Stomach (tissue), 9 donors: ENCODE data around the gene COP1. TPM values are rescaled to one million over a fixed set of nuclear protein-coding genes. Genes with fewer than 3 reads are reported as not detected.
A peak's percentile ranks its signal among the peaks of the same experiment; 100 is the strongest.
"Not testable (repeated sequence)": the region's sequence is repeated elsewhere in the genome, so short reads cannot be mapped to it uniquely, and the experiment has no call there.

ENCODE experiments used
- DNase-seq, 2 donors: peaks; one replicate each; pipeline versions ENCODE4 v3.0.0 to v3.0.0-alpha.2; 2013 to 2019
- H3K27ac ChIP-seq, 5 donors: fragments of 200-600 bp in 4 of 5; sonication (generic) in 4 of 5; one replicate each; pipeline ENCODE4 v1.5.1; 2013 to 2019; ENCODE audit warnings: mild to moderate bottlenecking in 1 of 5, moderate library complexity in 1 of 5
- H3K27me3 ChIP-seq, 3 donors: fragments of 200-600 bp; sonication (generic); one replicate each; pipeline ENCODE4 v1.5.1; 2017 to 2019; ENCODE audit warnings: mixed run types in 1 of 3
- H3K36me3 ChIP-seq, 4 donors: fragments of 200-600 bp; sonication (generic); 1 replicate in 3 of 4; 2 replicates in 1 of 4; pipeline ENCODE4 v1.5.1; 2016 to 2019
- H3K4me1 ChIP-seq, 4 donors: fragments of 200-600 bp; sonication (generic); one replicate each; pipeline ENCODE4 v1.5.1; 2016 to 2019
- H3K4me3 ChIP-seq, 4 donors: fragments of 200-600 bp; sonication (generic) in 3 of 4; one replicate each; pipeline ENCODE4 v1.5.1; 2016 to 2019; ENCODE audit warnings: mild to moderate bottlenecking in 1 of 4
- H3K9me3 ChIP-seq, 4 donors: fragments of 200-600 bp; sonication (generic); one replicate each; pipeline ENCODE4 v1.5.1; 2016 to 2019
- EP300 ChIP-seq: sonication (generic); formaldehyde crosslinking; IDR thresholded peaks from one replicate; pipeline ENCODE4 v1.6.1; 2017; ENCODE audit warnings: antibody characterized with exemption
- POLR2A ChIP-seq, 4 donors: fragments of 450-650 bp; IDR thresholded peaks; one replicate each; pipeline ENCODE4 v1.6.1; 2016; ENCODE audit warnings: antibody characterized with exemption in 4 of 4, control low read depth in 2 of 4, mild to moderate bottlenecking in 1 of 4, moderate library complexity in 1 of 4
- POLR2AphosphoS5 ChIP-seq, 3 donors: sonication (generic); formaldehyde crosslinking; IDR thresholded peaks; one replicate each; pipeline ENCODE4 v1.6.1; 2016; ENCODE audit warnings: antibody characterized with exemption in 3 of 3
- WGBS, 5 donors: extraction: QIAGEN DNeasy Blood & Tissue Kit in 3 of 5; methylation state at CpG; one replicate each; pipeline versions ENCODE4 v1.1.5 to v1.1.7; 2013 to 2018; 5-methylcytosine and 5-hydroxymethylcytosine counted together
- intact Hi-C: fragments of 100-400 bp; cut with DNase I; formaldehyde crosslinking; loops from one replicate; pipeline ENCODE4 v1.15.1; 2023; ENCODE audit warnings: low total_unique reads
- polyA plus RNA-seq, 3 donors: library from polyadenylated mRNA; stranded (reverse); fragments of 200-250 nt; gene quantifications; one replicate each; pipeline ENCODE4 v1.2.3, GENCODE V29; 2013
- total RNA-seq, 5 donors: library from RNA; depleted of rRNA; stranded (reverse); fragments of >200 nt; gene quantifications; one replicate each; pipeline versions ENCODE4 v1.1.0 to v1.2.3, GENCODE V29; 2014 to 2016
- TF ChIP-seq, protein P1 (sequence below), 7 experiments: fragments of 450-650 bp in 4 of 7; fragments of 200-600 bp in 3 of 7; sonication (generic) in 3 of 7; IDR thresholded peaks; one replicate each; pipeline ENCODE4 v1.5.1; 2016 to 2019; ENCODE audit warnings: antibody characterized with exemption in 7 of 7, control low read depth in 2 of 7, mild to moderate bottlenecking in 1 of 7
- donor health status: healthy with polysubstance abuse.
- donor health status: Bipolar disorder and iron deficiency.
- donor health status: healthy.

The COP1 gene
- total and polyA plus RNA-seq, 8 donors, result 36.2 to 127 (median 55.1) TPM

DNA sequence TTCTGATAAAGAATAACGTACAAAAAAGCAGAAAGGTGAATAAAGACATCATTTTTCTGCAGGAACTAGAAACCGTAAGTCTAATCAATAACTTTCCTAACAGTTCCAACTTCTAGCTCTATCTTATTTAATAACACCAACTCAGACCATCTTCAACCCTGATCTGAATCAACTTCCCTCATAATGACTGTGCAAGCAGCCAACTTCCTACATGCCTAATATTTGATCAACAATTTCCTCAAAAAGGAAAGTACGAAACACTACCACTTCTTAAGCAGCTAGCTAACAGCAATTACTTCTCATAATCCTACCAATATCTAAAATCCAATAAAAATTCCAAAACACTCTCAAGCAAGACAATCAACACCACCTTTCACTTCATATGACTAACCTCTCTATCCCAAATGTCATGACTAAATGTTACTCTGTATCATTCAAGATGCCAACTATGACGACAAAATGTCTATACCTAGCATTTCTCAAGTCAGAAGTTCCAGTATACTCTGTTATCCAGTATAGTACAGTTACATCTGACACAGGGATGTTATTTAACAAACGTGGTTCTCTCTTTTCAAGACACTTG is 1.7 kb downstream of the COP1 start:
- peaks cover 29 to 70% (median 40%) of the 10 kb centered on the region in 4 donors for H3K4me1 ChIP-seq
- H3K27ac ChIP-seq, result peak overlapping the region in 4 of 5 donors; percentile 97 to 98 (median 98)
- DNase-seq, result peak in 1 of 2 donors; percentile 23
- no peaks in the 10 kb centered on the region for H3K9me3 ChIP-seq
- 8 to 15% (median 13%) methylated on average over 5 of the region's 5 CpGs for whole genome bisulfite sequencing, 5 donors
- no peaks in the 10 kb centered on the region for H3K36me3 ChIP-seq
- peak overlapping the region; percentile 73 to 86 (median 82) for H3K4me3 ChIP-seq
- intact Hi-C loops, result no loop called here
- TF ChIP-seq, protein P1, sequence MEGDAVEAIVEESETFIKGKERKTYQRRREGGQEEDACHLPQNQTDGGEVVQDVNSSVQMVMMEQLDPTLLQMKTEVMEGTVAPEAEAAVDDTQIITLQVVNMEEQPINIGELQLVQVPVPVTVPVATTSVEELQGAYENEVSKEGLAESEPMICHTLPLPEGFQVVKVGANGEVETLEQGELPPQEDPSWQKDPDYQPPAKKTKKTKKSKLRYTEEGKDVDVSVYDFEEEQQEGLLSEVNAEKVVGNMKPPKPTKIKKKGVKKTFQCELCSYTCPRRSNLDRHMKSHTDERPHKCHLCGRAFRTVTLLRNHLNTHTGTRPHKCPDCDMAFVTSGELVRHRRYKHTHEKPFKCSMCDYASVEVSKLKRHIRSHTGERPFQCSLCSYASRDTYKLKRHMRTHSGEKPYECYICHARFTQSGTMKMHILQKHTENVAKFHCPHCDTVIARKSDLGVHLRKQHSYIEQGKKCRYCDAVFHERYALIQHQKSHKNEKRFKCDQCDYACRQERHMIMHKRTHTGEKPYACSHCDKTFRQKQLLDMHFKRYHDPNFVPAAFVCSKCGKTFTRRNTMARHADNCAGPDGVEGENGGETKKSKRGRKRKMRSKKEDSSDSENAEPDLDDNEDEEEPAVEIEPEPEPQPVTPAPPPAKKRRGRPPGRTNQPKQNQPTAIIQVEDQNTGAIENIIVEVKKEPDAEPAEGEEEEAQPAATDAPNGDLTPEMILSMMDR (IDR thresholded peaks at IDR 0.05), result no peak
- no peak for TF ChIP-seq POLR2A (IDR thresholded peaks at IDR 0.05)
- TF ChIP-seq POLR2AphosphoS5 (IDR thresholded peaks at IDR 0.05), result no peak
- TF ChIP-seq EP300, result no peak
- no peaks in the 10 kb centered on the region for H3K27me3 ChIP-seq

DNA sequence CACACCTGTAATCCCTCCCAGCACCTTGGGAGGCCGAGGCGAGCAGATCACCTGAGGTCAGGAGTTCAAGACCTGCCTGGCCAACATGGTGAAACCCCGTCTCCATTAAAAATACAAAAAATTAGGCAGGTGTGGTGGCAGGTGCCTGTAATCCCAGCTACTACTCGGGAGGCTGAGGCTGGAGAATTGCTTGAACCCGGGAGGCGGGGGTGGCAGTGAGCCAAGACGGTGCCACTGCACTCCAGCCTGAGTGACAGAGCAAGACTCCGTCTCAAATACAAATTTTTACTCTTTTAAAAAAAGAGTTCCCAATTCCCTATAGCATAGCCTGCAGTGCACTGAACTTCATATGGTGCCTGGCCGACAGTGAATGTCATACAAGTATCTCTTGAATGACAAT is 2.4 kb downstream of the COP1 start:
- H3K27ac ChIP-seq, result peak overlapping the region in 2 of 5 donors; percentile 98
- H3K36me3 ChIP-seq, H3K27me3 ChIP-seq, DNase-seq, intact Hi-C loops, H3K9me3 ChIP-seq: not testable (repeated sequence)
- H3K4me3 ChIP-seq, result peak overlapping the region in 3 of 4 donors; percentile 79 to 86 (median 85)
- 58 to 83% (median 77%) methylated on average over 9 of the region's 9 CpGs for WGBS, 5 donors
- H3K4me1 ChIP-seq, result peaks cover 29 to 78% (median 44%) of the 10 kb centered on the region in 4 donors

DNA sequence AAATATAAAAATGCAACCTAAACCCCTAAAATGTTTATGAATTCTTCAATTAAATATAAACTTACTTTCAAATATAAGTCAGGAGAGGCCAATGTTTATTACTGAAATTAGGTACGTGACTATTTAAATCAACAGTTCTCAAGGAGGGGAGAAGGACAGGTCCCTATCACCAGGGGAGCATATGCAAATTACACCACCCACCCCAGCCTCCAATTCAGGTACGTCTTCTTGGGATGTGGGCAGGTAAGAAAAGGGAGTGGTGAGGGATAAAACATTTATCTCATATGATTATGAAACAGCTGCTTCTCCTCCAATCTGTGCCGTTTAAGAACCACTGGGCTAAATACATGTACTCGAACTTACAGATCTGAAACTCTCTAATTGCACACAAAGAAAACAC is 3.4 kb downstream of the COP1 start:
- no peaks in the 10 kb centered on the region for H3K36me3 ChIP-seq
- no peak overlapping the region for H3K27ac ChIP-seq
- intact Hi-C loops, result no loop called here
- H3K4me1 ChIP-seq, result peaks cover 29 to 83% (median 49%) of the 10 kb centered on the region in 4 donors
- no peak overlapping the region for H3K4me3 ChIP-seq
- 41 to 69% (median 51%) methylated on average over 4 of the region's 4 CpGs for WGBS, 5 donors
- TF ChIP-seq POLR2AphosphoS5 (IDR thresholded peaks at IDR 0.05) (no peak), EP300 (no peak)
- TF ChIP-seq, protein P1 (IDR thresholded peaks at IDR 0.05), result no peak
- no peaks in the 10 kb centered on the region for H3K27me3 ChIP-seq
- H3K9me3 ChIP-seq, result no peaks in the 10 kb centered on the region
- no peak for DNase-seq

- TF ChIP-seq, protein P1 (IDR thresholded peaks at IDR 0.05), result no peak
- TF ChIP-seq POLR2A (IDR thresholded peaks at IDR 0.05), result no peak
- TF ChIP-seq EP300, result no peak
- no peak for TF ChIP-seq POLR2AphosphoS5 (IDR thresholded peaks at IDR 0.05)
- intact Hi-C loops, result no loop called here
- H3K36me3 ChIP-seq, result no peaks in the 10 kb centered on the region
- no peak for DNase-seq
- H3K9me3 ChIP-seq, result no peaks in the 10 kb centered on the region
- no peak overlapping the region for H3K27ac ChIP-seq
- H3K27me3 ChIP-seq, result no peaks in the 10 kb centered on the region
- H3K4me1 ChIP-seq, result peaks cover 23 to 73% (median 43%) of the 10 kb centered on the region in 4 donors
- H3K4me3 ChIP-seq, result no peak overlapping the region
These were observed 5.5 kb downstream of the COP1 start for GRCh38 chr1:176201568-176201967.

DNA sequence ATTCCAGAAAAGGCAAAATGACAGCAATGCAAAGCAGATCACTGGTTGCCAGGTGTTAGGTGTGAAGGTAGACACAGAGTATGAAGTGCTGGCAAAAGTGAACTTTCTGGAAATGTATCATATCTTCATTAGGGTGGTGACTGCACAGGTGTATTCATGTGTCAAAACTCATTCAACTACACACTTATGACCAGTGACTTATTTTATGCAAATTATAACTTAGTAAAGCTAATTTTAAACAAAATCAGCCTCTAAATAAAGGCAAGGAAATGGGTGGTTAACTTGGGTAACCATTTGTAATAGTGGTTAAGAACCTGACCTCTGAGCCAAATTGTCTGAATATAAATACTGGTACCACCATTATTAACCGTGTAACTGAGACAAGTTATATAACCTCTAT is 7.4 kb downstream of the COP1 start:
- no peaks in the 10 kb centered on the region for H3K36me3 ChIP-seq
- intact Hi-C loops, result no loop called here
- H3K4me3 ChIP-seq, result no peak overlapping the region
- H3K4me1 ChIP-seq, result peaks cover 11 to 68% (median 33%) of the 10 kb centered on the region in 4 donors
- H3K27ac ChIP-seq, result no peak overlapping the region
- H3K27me3 ChIP-seq, result no peaks in the 10 kb centered on the region
- TF ChIP-seq EP300, result no peak
- TF ChIP-seq, protein P1 (IDR thresholded peaks at IDR 0.05), result no peak
- no peak for TF ChIP-seq POLR2AphosphoS5 (IDR thresholded peaks at IDR 0.05)
- no peak for TF ChIP-seq POLR2A (IDR thresholded peaks at IDR 0.05)
- 60 to 81% (median 74%) methylated on average over 1 of the region's 1 CpG for WGBS, 5 donors
- DNase-seq, result no peak
- H3K9me3 ChIP-seq, result no peaks in the 10 kb centered on the region
